GM12878 (cell line): ENCODE data around the gene MS4A4E.

Experiments used
- CBX3 ChIP-seq: fragments of 200-600 bp; sonication (generic); IDR thresholded peaks from 2 replicates; pipeline ENCODE4 v1.6.1; 2016; ENCODE audit warnings: low read depth, borderline replicate concordance
- GABPA ChIP-seq: IDR thresholded peaks from 2 replicates; pipeline ENCODE4 v1.6.1; 2014; ENCODE audit warnings: antibody characterized with exemption, low read depth, mild to moderate bottlenecking, inconsistent platforms
- POLR2A ChIP-seq: IDR thresholded peaks from 2 replicates; pipeline ENCODE4 v1.6.1; 2011; ENCODE audit warnings: low read depth, mild to moderate bottlenecking, low read length
- RCOR1 ChIP-seq: conservative IDR thresholded peaks from 2 replicates; pipeline ENCODE4 v1.6.1; 2012; ENCODE audit warnings: low read depth, low read length, improper control_type of control experiment
- USF1 ChIP-seq: IDR thresholded peaks from 2 replicates; pipeline ENCODE4 v1.6.1; 2011; ENCODE audit warnings: borderline replicate concordance, low read depth, mild to moderate bottlenecking, moderate library complexity, mixed read lengths, low read length; ENCODE audit not compliant: insufficient read depth; ENCODE audit errors: extremely low read length
- TF ChIP-seq, protein P1 (sequence below): fragments of 150-350 bp; IDR thresholded peaks from 2 replicates; pipeline ENCODE4 v1.6.1; 2016; ENCODE audit warnings: low read depth, low read length

DNA sequence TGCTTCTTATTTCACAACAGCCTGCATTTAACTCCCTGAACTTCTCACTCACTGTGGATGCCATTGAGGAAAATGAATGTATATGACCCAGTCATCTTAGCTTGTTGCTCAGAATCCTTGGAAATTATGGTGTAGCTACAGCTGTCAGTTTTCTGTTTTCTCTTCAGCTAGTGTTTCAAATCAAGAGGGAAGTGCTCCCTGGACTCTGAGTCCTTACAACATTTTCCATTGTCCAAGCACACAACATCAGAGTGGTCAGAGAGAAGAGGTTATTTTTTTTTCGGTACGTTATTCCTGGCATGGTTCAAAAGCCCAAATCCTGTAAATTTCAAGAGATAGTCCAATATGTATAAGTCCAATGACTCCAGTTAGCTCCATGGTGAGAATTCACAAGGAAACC is 83.7 kb downstream of the MS4A4E start:
- TF ChIP-seq CBX3 (no peak), GABPA (no peak), RCOR1 (no peak), POLR2A (no peak), USF1 (no peak)
- TF ChIP-seq, protein P1, sequence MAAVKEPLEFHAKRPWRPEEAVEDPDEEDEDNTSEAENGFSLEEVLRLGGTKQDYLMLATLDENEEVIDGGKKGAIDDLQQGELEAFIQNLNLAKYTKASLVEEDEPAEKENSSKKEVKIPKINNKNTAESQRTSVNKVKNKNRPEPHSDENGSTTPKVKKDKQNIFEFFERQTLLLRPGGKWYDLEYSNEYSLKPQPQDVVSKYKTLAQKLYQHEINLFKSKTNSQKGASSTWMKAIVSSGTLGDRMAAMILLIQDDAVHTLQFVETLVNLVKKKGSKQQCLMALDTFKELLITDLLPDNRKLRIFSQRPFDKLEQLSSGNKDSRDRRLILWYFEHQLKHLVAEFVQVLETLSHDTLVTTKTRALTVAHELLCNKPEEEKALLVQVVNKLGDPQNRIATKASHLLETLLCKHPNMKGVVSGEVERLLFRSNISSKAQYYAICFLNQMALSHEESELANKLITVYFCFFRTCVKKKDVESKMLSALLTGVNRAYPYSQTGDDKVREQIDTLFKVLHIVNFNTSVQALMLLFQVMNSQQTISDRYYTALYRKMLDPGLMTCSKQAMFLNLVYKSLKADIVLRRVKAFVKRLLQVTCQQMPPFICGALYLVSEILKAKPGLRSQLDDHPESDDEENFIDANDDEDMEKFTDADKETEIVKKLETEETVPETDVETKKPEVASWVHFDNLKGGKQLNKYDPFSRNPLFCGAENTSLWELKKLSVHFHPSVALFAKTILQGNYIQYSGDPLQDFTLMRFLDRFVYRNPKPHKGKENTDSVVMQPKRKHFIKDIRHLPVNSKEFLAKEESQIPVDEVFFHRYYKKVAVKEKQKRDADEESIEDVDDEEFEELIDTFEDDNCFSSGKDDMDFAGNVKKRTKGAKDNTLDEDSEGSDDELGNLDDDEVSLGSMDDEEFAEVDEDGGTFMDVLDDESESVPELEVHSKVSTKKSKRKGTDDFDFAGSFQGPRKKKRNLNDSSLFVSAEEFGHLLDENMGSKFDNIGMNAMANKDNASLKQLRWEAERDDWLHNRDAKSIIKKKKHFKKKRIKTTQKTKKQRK, result no peak
